Activated T-cell treated with anti-CD3 and anti-CD28 coated beads for 24 hours (primary cell): ENCODE data around the gene HPSE.

Experiments used
- DNase-seq: peaks from one replicate; pipeline ENCODE4 v3.0.0-alpha.2; 2020; ENCODE audit warnings: low read depth

HPSE gene

DNA sequence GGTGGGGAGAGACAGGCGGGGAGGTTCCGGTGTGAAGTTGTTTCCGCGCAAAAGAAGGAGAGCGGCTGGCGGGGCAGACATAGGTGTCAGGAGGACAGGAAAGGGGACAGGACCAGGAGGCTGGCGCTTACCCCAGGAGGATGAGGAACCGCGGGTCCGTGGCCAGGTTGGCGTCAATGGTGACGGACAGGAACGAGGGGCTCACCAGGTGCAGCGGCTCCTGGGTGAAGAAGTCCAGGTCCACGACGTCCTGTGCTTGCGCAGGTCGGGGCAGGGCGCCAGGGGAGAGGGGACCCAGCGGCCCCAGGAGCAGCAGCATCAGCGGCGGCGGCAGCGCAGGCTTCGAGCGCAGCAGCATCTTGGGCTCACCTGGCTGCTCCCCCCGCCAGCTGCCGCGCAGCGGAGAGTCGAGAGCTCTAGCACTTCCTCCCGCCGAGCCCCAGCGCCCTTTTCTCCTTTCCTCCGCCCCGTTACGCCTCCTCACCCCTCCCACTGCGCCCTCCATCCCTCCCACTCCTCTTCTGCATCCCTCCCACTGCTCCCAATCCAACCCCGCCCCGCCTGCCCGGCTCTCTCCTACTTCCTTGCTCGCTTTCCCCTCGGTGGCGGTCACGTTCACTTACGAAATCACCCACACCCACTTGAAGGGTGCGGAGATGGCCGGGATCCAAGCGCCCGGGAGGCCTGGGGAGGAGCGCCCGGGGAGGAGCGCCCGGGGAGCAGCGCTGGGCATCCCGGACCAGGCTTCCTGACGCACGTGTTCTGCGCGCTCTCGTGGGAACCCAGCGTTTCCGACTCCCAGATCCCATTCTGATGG is at the start of gene HPSE:
HPSE (minus strand) TSS at position 424 of the 817 bp plus-strand sequence; CDS start at position 358, 66 bp downstream.
- peak; percentile 45 for DNase-seq

DNA sequence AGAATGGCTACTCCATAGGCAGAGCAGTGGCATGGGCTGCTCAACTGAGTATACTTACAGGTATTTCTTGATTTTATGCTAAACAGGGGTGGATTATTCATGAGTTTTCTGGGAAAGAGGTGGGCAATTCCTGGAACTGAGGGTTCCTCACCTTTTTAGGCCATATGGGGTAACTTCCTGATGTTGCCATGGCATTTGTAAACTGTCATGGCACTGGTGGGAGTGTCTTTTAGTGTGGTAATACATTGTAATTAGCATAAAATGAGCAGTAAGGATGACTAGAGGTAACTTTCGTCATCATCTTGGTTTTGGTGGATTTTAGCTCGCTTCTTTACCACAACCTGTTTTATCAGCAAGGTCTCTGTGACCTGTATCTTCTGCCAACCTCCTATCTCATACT is 48.2 kb upstream of the HPSE start:
- no peak for DNase-seq

DNA sequence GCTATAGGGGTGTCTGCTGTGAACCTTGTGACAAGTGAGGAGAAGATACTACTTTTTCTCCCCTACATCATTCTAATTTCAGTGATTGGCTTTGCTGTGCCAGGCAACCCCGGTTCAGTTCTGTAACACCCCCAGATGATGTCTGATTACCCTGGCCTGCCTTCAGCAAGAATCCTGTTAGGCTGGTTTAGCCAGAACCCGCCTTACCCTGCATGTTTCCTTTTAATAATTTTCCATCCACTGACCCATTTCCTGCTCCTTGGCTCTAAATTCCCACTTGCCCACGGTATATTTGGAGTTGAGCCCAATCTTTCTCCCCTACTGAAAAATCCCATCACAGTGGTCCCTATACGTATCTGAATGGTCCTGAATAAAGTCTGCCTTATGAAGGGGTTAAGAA is 46.5 kb upstream of the HPSE start:
- no peak for DNase-seq

DNA sequence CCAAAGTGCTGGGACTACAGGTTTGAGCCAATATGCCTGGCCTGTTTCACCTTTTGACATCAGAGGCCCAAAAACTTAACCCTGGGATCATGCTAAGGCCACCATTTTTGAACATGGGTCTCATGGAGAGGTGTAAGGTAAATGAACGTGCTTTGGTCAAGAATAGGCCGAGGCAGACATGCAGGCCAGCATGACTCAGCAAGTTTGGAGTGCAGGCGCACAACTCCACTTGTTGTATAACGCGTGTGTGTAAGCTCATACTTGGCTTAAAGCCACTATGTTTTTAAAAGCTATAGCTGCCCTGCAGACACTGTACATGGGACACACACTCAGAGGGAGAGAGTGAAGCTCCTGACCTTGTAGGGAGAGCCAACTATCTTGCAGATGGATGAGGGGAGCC is 43.8 kb upstream of the HPSE start:
- no peak for DNase-seq

GRCh38 chr4:83372931-83373330 is 38.3 kb upstream of the HPSE start:
- no peak for DNase-seq

GRCh38 chr4:83371936-83372335 is 37.3 kb upstream of the HPSE start:
- DNase-seq, result no peak

DNA sequence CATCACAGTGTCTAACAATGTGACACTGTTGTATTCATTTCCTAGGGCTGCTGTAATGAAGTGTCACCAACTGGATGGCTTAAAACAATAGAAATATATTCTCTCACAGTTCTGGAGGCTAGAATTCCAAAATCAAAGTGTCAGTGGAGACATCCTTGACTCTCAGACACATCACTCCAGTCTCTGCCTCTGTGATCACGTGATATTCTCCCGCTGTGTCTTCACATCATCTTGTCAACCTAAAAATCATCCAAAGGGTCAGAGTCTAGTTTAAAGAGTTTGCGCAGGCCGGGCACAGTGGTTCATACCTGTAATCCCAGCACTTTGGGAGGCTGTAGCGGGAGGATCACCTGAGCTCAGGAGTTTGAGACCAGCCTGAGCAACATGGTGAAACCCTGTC is 36.6 kb upstream of the HPSE start:
- no peak for DNase-seq

DNA sequence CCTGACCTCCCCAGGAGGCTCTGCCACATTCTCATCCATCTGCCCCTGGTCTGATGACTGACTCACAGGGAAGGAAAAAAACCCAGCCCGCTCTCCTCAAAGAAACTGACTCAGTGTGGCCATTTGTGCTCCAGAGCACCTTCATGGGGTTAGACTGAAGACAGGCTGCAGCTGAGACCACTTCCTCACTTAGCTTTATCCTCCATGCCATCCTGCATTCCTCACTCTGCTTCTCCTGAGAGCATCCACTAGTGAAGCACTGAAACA is 35.9 kb upstream of the HPSE start:
- DNase-seq, result no peak

GRCh38 chr4:83369831-83370639 is 35.4 kb upstream of the HPSE start:
- DNase-seq, result no peak

DNA sequence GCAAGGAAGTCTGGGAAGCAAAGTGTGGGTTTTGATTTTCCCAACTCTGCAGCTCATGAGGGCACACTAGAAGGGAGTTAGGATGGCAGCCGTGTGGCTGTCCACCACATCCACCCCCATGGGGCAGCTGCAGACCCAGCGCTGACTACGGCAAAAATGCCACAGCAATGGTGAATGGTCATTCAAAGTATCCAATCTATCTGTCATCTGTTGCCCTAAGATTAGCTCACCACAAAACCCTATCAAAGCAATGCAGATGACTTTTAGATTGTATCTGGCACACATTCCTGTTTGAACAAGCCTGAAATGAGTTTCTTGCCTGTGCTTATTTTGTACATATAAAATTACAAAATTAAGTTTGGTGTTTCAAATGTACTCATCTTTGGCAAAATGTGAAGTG is 29.7 kb upstream of the HPSE start:
- DNase-seq, result no peak

GRCh38 chr4:83362492-83363329 is 28.1 kb upstream of the HPSE start:
- no peak for DNase-seq

DNA sequence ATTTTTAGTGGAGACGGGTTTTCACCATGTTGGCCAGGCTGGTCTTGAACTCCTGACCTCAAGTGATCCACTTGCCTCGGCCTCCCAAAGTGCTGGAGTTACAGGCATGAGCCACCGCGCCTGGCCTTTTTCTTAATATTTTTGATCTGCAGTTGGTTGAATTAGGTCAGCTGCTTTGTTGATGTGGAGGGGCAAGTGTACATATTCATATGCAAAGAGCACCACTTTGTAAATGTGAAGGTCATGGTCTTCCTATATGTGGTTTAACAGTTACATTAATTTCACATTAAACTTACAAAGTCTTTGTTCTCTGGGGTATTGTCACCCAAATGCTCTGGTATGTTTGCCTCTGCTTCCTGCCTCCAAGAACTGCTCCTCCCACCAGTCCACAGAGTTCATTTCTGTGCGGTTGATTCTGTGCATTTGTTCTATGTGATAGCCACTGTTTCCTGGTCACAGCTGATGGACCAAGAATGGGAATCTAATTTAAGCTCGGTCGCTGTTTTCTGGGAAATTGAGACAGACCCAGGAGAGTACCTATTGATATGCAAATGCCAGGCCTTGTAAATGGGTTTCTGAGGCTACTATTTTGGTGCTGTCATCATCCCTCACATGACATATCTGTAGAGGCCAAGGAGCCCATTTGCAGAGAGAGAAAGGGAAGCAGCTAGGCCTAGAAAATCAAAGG is 26.9 kb upstream of the HPSE start:
- no peak for DNase-seq

GRCh38 chr4:83360018-83360417 is 25.4 kb upstream of the HPSE start:
- DNase-seq, result no peak

- no peak for DNase-seq
Observed at GRCh38 chr4:83358410-83358809, 23.8 kb upstream of the HPSE start.

GRCh38 chr4:83356899-83357661 is 22.4 kb upstream of the HPSE start:
- DNase-seq, result no peak

DNA sequence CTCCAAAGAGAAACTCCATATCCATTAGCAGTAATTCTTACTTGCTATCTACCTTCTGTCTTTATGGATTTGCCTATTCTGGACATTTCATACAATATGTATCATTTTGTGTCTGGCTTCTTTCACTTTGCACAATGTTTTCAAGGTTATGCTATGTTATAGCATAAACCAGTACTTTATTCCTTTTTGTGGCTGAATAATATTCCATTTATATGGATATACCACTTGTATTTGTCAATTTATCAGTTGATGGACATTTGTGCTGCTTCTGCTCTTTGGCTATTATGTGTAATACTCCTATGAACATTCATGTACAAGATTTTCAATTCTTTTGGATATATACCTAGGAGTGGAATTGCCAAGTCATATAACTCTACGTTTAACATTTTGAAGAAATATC is 18.9 kb upstream of the HPSE start:
- no peak for DNase-seq

GRCh38 chr4:83348074-83348473 is 13.4 kb upstream of the HPSE start:
- no peak for DNase-seq

DNA sequence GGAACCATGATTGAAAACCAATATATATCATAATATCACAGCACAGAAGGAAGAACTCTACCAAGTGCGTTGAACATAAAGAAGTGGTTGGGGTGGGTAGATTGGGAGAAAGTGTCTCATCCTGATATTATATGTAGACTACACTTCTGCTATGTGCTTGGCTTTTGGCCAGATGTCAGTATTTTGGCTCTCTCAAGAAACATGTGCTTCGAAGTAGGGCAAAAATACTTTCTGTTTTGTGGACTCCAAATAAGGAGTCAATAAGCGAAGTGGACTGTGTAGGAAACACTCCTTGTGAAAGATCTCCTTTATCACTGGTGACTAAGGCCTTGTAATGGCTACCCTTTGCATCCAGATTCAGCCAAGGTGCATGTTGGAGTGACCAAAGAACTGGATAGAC is 7.8 kb upstream of the HPSE start:
- DNase-seq, result no peak

- peak; percentile 35 for DNase-seq
Observed at GRCh38 chr4:83340692-83341343, 6.2 kb upstream of the HPSE start.

DNA sequence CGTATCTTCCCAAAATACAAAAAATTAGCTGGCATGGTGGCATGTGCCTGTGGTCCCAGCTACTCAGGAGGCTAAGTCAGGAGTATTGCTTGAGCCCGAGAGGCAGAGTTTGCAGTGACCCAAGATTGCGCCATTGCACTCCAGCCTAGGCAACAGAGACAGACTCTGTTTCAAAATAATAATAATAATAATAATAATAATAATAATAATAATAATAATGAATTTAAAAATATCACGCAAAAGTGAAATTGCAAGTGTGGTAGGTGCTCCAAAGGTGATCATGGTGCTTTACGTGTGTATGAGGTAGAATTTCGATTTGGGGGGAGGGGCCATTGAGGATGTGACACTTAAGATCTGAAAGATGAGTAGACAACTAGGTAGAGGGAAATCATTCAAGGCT is 4.9 kb upstream of the HPSE start:
- DNase-seq, result no peak

DNA sequence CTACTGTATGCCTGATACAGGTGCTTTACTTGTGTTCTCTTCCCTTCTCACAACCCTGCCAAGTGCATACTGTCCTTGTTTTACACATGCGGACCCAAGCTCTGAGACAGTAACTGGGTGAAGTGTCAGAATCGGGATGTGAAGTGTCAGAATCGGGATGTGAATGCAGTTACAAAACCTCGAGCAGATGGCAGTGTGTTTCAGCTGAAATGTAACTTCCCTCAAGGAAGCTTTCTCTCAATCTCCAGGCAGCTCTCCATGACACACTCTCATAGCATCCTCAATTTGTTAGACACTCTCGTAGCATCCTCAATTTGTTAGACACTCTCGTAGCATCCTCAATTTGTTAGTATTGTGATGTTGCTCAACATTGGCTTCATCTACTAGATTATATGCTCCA is 1.1 kb upstream of the HPSE start:
- DNase-seq, result no peak
